SK-N-SH treated with all-trans-retinoic acid at 6 μM for 48 hours (cell line): ENCODE data around the gene CD248.

Experiments used
- ATAC-seq: fragments of 200-7000 bp; cut with Tn5 transposase; 3 replicates; pipeline ENCODE4 v1.9.1; 2020; ENCODE audit warnings: mild to moderate bottlenecking, moderate library complexity
- ARNTL ChIP-seq: fragments of 450-650 bp; formaldehyde crosslinking; IDR thresholded peaks from 2 replicates; pipeline ENCODE4 v1.5.0; 2020; ENCODE audit warnings: low read depth, mild to moderate bottlenecking, moderate library complexity, borderline replicate concordance
- BACH2 ChIP-seq: fragments of 250-450 bp; sonication (Bioruptor Pico); IDR thresholded peaks from 2 replicates; pipeline ENCODE4 v1.9.0; 2021; ENCODE audit warnings: mild to moderate bottlenecking, borderline replicate concordance
- CREB5 ChIP-seq: fragments of 250-450 bp; sonication (Bioruptor Pico); IDR thresholded peaks from 2 replicates; pipeline ENCODE4 v1.5.1; 2020; ENCODE audit warnings: low read depth, mild to moderate bottlenecking, moderate library complexity
- CSDC2 ChIP-seq: fragments of 250-450 bp; sonication (Bioruptor Pico); IDR thresholded peaks from 2 replicates; pipeline ENCODE4 v1.5.0; 2020; ENCODE audit warnings: mild to moderate bottlenecking, moderate library complexity
- CSRNP3 ChIP-seq: fragments of 250-450 bp; sonication (Bioruptor Pico); IDR thresholded peaks from 2 replicates; pipeline ENCODE4 v1.5.1; 2021; ENCODE audit warnings: mild to moderate bottlenecking, moderate library complexity
- ESRRG ChIP-seq: fragments of 250-450 bp; sonication (Bioruptor Pico); IDR thresholded peaks from 2 replicates; pipeline ENCODE4 v1.6.1; 2021; ENCODE audit warnings: mild to moderate bottlenecking
- GLIS3 ChIP-seq: fragments of 250-450 bp; sonication (Bioruptor Pico); IDR thresholded peaks from 2 replicates; pipeline ENCODE4 v1.5.0; 2020; ENCODE audit warnings: mild to moderate bottlenecking, moderate library complexity
- ISL1 ChIP-seq: fragments of 250-450 bp; sonication (Bioruptor Pico); IDR thresholded peaks from 2 replicates; pipeline ENCODE4 v2.1.2; 2022; ENCODE audit warnings: mild to moderate bottlenecking, moderate library complexity
- OSR1 ChIP-seq: fragments of 250-450 bp; sonication (Bioruptor Pico); IDR thresholded peaks from 2 replicates; pipeline ENCODE4 v1.8.0; 2022; ENCODE audit warnings: moderate library complexity, mild to moderate bottlenecking, inconsistent platforms
- PPARA ChIP-seq: fragments of 250-450 bp; sonication (Bioruptor Pico); IDR thresholded peaks from 2 replicates; pipeline ENCODE4 v1.5.0; 2020; ENCODE audit warnings: mild to moderate bottlenecking, borderline replicate concordance
- RARB ChIP-seq: fragments of 250-450 bp; sonication (Bioruptor Pico); IDR thresholded peaks from 2 replicates; pipeline ENCODE4 v1.8.0; 2021; ENCODE audit warnings: mild to moderate bottlenecking, moderate library complexity
- TOX ChIP-seq: fragments of 250-450 bp; sonication (Bioruptor Pico); IDR thresholded peaks from 2 replicates; pipeline ENCODE4 v1.8.0; 2021; ENCODE audit warnings: mild to moderate bottlenecking, moderate library complexity, borderline replicate concordance
- ZC3H10 ChIP-seq: fragments of 250-450 bp; sonication (Bioruptor Pico); IDR thresholded peaks from 2 replicates; pipeline ENCODE4 v1.5.1; 2021; ENCODE audit warnings: mild to moderate bottlenecking, moderate library complexity
- ZFP3 ChIP-seq: fragments of 250-450 bp; sonication (Bioruptor Pico); IDR thresholded peaks from 2 replicates; pipeline ENCODE4 v1.5.0; 2020; ENCODE audit warnings: mild to moderate bottlenecking, moderate library complexity
- ZFP30 ChIP-seq: fragments of 450-650 bp; formaldehyde crosslinking; IDR thresholded peaks from 2 replicates; pipeline ENCODE4 v1.5.0; 2022; ENCODE audit warnings: mild to moderate bottlenecking, moderate library complexity
- ZNF565 ChIP-seq: fragments of 450-650 bp; formaldehyde crosslinking; conservative IDR thresholded peaks from 2 replicates; pipeline ENCODE4 v1.5.0; 2020; ENCODE audit warnings: low read depth, mild to moderate bottlenecking, moderate library complexity
- ZNF70 ChIP-seq: fragments of 450-650 bp; formaldehyde crosslinking; IDR thresholded peaks from 2 replicates; pipeline ENCODE4 v1.5.0; 2020; ENCODE audit warnings: mild to moderate bottlenecking, moderate library complexity
- ZNF8 ChIP-seq: fragments of 450-650 bp; formaldehyde crosslinking; IDR thresholded peaks from 2 replicates; pipeline ENCODE4 v1.5.0; 2020; ENCODE audit warnings: mild to moderate bottlenecking, moderate library complexity
- TF ChIP-seq, protein P1 (sequence below): fragments of 250-450 bp; sonication (Bioruptor Pico); IDR thresholded peaks from 2 replicates; pipeline ENCODE4 v1.5.0; 2020; ENCODE audit warnings: mild to moderate bottlenecking, moderate library complexity
- TF ChIP-seq, protein P2 (sequence below): fragments of 250-450 bp; sonication (Bioruptor Pico); IDR thresholded peaks from 2 replicates; pipeline ENCODE4 v1.8.0; 2020; ENCODE audit warnings: mild to moderate bottlenecking, moderate library complexity, borderline replicate concordance
- TF ChIP-seq, protein P3 (sequence below): fragments of 250-450 bp; sonication (Bioruptor Pico); IDR thresholded peaks from 2 replicates; pipeline ENCODE4 v1.8.0; 2021; ENCODE audit warnings: low read depth, mild to moderate bottlenecking, moderate library complexity, borderline replicate concordance

CD248 gene

DNA sequence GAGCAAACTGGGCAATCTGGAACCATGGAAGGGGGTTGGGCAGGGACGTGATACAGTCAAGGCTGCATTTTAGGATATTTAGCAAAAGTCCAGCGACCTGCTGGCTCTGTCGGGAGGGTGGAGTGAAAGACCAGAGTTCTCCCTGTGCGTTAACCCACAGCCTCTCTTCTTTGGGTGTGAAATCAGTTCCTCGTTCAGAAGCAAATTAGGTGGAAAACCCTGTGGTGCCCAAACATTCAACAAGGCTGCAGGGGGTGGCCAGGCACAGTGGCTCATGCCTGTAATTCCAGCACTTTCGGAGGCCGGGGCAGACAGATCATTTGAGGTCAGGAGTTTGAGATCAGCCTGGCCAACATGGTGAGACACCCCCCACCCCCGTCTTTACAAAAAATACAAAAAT is 19.2 kb downstream of the CD248 start:
- TF ChIP-seq ZC3H10 (CRISPR knock-in tag) = no peak
- no peak for TF ChIP-seq CSDC2 (CRISPR knock-in tag)
- TF ChIP-seq, protein P1, sequence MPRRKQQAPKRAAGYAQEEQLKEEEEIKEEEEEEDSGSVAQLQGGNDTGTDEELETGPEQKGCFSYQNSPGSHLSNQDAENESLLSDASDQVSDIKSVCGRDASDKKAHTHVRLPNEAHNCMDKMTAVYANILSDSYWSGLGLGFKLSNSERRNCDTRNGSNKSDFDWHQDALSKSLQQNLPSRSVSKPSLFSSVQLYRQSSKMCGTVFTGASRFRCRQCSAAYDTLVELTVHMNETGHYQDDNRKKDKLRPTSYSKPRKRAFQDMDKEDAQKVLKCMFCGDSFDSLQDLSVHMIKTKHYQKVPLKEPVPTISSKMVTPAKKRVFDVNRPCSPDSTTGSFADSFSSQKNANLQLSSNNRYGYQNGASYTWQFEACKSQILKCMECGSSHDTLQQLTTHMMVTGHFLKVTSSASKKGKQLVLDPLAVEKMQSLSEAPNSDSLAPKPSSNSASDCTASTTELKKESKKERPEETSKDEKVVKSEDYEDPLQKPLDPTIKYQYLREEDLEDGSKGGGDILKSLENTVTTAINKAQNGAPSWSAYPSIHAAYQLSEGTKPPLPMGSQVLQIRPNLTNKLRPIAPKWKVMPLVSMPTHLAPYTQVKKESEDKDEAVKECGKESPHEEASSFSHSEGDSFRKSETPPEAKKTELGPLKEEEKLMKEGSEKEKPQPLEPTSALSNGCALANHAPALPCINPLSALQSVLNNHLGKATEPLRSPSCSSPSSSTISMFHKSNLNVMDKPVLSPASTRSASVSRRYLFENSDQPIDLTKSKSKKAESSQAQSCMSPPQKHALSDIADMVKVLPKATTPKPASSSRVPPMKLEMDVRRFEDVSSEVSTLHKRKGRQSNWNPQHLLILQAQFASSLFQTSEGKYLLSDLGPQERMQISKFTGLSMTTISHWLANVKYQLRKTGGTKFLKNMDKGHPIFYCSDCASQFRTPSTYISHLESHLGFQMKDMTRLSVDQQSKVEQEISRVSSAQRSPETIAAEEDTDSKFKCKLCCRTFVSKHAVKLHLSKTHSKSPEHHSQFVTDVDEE (CRISPR knock-in tag) = no peak
- TF ChIP-seq ZNF565 (CRISPR knock-in tag) = no peak
- no peak for TF ChIP-seq OSR1 (CRISPR knock-in tag)
- TF ChIP-seq, protein P2, sequence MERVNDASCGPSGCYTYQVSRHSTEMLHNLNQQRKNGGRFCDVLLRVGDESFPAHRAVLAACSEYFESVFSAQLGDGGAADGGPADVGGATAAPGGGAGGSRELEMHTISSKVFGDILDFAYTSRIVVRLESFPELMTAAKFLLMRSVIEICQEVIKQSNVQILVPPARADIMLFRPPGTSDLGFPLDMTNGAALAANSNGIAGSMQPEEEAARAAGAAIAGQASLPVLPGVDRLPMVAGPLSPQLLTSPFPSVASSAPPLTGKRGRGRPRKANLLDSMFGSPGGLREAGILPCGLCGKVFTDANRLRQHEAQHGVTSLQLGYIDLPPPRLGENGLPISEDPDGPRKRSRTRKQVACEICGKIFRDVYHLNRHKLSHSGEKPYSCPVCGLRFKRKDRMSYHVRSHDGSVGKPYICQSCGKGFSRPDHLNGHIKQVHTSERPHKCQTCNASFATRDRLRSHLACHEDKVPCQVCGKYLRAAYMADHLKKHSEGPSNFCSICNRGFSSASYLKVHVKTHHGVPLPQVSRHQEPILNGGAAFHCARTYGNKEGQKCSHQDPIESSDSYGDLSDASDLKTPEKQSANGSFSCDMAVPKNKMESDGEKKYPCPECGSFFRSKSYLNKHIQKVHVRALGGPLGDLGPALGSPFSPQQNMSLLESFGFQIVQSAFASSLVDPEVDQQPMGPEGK = no peak
- no peak for TF ChIP-seq ZFP3 (CRISPR knock-in tag)
- TF ChIP-seq ZFP30 (CRISPR knock-in tag) = no peak
- TF ChIP-seq, protein P3, sequence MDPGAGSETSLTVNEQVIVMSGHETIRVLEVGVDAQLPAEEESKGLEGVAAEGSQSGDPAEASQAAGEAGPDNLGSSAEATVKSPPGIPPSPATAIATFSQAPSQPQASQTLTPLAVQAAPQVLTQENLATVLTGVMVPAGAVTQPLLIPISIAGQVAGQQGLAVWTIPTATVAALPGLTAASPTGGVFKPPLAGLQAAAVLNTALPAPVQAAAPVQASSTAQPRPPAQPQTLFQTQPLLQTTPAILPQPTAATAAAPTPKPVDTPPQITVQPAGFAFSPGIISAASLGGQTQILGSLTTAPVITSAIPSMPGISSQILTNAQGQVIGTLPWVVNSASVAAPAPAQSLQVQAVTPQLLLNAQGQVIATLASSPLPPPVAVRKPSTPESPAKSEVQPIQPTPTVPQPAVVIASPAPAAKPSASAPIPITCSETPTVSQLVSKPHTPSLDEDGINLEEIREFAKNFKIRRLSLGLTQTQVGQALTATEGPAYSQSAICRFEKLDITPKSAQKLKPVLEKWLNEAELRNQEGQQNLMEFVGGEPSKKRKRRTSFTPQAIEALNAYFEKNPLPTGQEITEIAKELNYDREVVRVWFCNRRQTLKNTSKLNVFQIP (CRISPR knock-in tag) = no peak
- no peak for TF ChIP-seq RARB (CRISPR knock-in tag)
- TF ChIP-seq TOX (CRISPR knock-in tag) = no peak
- no peak for TF ChIP-seq CSRNP3 (CRISPR knock-in tag)
- TF ChIP-seq ESRRG (CRISPR knock-in tag) = no peak
- TF ChIP-seq, all 23 proteins: peak for 0
- no peak for ATAC-seq

DNA sequence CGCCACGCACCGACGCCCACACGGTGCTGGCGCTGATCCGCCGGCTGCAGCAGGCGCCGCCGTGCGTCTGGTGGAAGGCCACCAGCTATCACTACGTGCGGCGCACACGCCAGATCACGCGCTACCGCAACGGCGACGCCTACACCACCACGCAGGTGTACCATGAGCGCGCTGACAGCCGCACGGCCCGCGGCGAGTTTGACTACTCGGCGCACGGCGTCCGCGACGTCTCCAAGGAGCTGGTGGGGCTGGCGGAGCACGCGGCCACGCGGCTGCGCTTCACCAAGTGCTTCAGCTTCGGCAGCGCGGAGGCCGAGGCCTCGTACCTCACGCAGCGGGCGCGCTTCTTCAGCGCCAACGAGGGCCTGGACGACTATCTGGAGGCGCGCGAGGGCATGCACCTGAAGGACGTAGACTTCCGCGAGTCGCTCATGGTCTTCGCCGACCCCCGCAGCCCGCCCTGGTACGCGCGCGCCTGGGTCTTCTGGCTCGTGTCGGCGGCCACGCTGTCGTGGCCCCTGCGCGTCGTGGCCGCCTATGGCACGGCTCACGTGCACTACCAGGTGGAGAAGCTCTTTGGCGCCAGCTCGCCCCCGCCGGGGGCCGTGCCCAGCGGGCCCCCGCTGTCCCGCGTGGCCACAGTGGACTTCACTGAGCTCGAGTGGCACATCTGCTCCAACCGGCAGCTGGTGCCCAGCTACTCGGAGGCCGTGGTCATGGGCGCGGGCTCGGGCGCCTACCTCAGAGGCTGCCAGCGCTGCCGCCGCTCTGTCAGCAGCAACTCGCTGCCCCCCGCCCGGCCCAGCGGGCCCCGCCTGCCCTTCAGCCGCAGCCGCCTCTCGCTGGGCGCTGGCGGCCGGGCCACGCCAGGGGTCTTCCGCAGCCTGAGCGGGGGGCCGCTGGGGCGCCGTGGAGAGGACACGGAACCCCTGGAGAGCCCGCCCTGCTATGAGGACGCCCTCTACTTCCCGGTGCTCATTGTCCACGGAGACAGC is 21.9 kb downstream of the CD248 start:
- TF ChIP-seq TOX (CRISPR knock-in tag) (no peak), ZFP3 (CRISPR knock-in tag) (no peak), BACH2 (no peak), GLIS3 (CRISPR knock-in tag) (no peak), ISL1 (CRISPR knock-in tag) (no peak), PPARA (CRISPR knock-in tag) (no peak), CREB5 (no peak), ARNTL (CRISPR knock-in tag) (no peak), ZFP30 (CRISPR knock-in tag) (no peak), ZC3H10 (CRISPR knock-in tag) (no peak), ZNF70 (CRISPR knock-in tag) (no peak), CSRNP3 (CRISPR knock-in tag) (no peak), ZNF8 (no peak)
- TF ChIP-seq, protein P3 (CRISPR knock-in tag) = no peak
- TF ChIP-seq, protein P2 = no peak
- no peak for ATAC-seq
